Fibroblast of skin of left quadriceps (primary cell): ENCODE results near the gene LHX5.

ENCODE experiments used
- DNase-seq, 2 experiments: peaks; one replicate each; pipeline ENCODE4 v3.0.0-alpha.2; 2013; ENCODE audit warnings: low read depth in 2 of 2

LHX5 gene

DNA sequence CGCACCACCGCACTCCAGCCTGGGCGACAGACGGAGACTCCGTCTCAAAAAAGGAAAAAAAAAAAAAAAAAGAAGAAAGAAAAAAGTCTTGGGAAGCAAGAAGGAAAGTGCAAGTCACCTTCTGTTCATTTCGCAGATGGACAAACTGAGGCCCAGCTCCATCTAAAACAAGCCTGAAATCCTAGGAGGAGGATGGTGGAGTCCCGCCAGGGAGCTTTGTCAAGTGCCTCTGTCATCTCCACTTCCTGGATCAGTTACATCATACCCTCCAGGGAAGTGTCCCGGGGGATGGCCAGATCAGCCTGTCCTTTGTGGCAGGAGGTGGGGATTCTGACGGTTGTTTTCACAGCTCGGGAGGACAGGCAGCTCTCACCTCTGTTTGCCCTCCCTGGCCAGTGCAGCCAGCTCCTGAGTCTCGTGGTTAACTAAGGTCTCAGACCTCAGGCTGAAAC is 58.2 kb downstream of the LHX5 start:
- no peak for DNase-seq
